Caki2 (cell line): ENCODE results near the gene ULK3. TPM values are rescaled to one million over a fixed set of nuclear protein-coding genes. Genes with fewer than 3 reads are reported as not detected.
A peak's percentile ranks its signal among the peaks of the same experiment; 100 is the strongest.

Source experiments
- DNase-seq: peaks from one replicate; pipeline ENCODE4 v3.0.0-alpha.2; 2015; ENCODE audit warnings: low read depth
- in situ Hi-C: cut with HindIII; loops from 2 replicates; pipeline ENCODE4 v1.10.0; 2016; ENCODE audit warnings: low sequenced_read_pairs, low pct_unique_long_range_greater_than_20kb, mixed read lengths
- total RNA-seq: library from RNA; depleted of rRNA; stranded (reverse); fragments of >200 nt; shearing (Covaris generic); gene quantifications from 2 replicates; pipeline ENCODE4 v1.2.3, GENCODE V29; 2014; ENCODE audit warnings: low replicate concordance

The ULK3 gene
- total RNA-seq, 1 experiment from 2014 or later: 30.4 TPM

GRCh38 chr15:74831813-74832495 lies 11.0 kb downstream of the ULK3 start:
- in situ Hi-C loops: no loop called here
- DNase-seq: no peak

DNA sequence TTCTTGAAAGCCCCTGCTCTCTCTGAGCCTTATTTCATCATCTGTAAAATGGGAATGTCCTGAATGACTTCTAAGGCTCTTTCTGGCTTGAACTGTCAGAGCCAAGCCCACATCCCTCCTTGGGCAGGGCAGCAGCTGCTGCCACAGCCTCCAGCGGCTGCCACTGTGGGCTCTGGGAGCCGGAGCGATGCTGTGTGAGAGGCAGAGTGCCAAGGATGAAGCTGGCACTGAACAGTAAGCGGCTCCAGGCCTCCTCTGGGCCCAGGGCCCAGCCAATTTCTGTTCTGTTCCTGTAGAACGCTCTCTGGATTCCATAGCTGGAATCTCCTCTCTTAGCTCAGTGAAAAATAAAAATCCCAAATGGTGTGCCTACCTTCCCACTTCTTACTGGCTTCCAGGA lies 12.1 kb downstream of the ULK3 start:
- DNase-seq: no peak
- in situ Hi-C loops: no loop called here

DNA sequence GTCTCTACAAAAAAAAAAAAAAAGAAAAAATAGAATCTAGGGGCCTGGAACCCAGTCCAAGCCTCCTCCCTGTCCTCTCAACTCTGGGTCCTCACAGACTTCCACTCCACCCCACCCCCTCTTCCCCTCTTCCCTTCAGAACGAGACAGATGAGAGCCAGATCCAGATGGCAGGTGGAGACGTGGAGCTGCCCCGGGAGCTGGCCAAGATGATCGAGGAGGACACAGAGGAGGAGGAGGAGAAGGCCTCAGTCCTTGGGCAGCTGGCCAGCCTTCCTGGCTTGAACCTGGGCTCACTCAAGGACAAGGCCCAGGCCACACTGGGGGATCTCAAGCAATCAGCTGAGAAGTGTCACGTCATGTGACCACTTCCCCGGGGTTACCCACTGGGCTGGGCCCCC lies 13.0 kb downstream of the ULK3 start:
- DNase-seq: no peak
- in situ Hi-C loops: no loop called here

DNA sequence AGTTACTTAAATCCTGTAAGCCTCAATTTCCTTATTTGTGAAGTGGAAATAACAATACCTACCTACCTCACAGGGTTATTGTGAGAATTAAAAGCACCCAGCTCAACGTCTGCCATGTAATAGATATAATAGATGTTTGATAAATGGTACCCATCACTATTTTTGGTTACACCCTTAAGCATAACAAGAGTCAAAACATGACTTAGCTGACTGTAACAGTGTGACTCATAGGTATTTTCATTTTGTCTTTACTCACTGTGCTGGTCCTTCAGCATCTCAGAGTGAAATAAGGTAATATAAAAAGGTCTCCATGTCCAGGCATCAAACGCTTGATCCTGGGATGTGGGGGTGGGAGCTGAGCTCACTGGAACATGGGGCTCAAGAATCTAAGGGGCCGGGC lies 13.5 kb downstream of the ULK3 start:
- no peak for DNase-seq
- in situ Hi-C loops: no loop called here

DNA sequence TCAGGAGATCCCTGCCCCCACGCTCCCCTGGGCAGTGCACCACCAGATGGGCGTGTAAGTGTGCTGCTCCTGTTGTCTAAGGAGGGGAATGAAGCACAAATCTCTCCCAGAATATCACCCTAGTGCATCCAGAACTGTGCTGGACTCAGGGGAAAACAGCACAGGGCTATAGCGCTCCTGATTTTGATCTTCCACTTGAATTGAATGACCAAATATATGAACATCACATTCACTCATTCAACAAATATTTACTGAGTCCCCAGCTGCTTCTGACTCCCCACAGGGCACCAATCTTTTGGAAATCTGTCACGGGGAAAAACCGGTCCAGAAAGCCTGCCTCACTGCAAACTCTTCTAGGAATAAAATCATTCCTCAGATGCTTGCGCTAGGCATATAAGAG lies 14.1 kb downstream of the ULK3 start:
- no peak for DNase-seq
- in situ Hi-C loops: no loop called here

DNA sequence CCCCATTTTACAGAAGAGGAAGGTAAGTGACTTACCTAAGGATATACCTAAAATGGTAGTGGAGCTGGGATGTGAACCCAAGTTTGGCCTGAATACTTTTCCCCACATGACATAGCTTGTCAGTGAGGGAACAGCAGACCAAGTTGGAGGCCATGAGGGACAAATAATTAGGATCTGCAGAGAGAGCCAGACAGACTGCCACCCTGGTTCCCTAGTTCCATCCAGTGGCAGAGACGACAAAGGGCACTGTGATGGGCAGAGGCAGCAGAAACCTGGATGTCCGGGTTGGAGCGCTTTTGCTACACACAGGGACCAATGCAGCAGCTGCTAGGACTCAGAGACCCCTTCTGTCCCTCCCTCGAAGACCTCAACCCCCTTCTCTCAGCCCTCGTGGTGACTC lies 15.3 kb downstream of the ULK3 start:
- no peak for DNase-seq
- in situ Hi-C loops: no loop called here

DNA sequence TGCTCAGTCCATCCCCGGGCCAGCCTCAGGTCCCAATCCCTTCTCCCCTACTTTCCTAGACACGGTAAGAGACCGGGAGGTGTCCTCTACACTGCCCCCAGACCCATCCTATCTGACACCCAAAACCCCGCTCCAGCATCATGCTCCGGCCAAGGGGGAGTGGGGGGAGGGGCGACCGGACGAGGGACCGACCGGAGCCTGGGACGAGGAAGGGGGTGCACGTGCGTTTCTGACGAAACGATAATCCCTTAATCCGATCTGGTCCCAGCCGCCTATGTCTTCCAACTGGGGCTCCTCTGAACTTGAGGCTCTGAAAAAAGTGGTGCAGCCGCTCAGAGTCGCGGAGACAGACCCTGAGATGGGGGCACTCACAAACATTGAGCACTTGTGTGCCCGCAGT lies 16.0 kb downstream of the ULK3 start:
- in situ Hi-C loops: no loop called here

DNA sequence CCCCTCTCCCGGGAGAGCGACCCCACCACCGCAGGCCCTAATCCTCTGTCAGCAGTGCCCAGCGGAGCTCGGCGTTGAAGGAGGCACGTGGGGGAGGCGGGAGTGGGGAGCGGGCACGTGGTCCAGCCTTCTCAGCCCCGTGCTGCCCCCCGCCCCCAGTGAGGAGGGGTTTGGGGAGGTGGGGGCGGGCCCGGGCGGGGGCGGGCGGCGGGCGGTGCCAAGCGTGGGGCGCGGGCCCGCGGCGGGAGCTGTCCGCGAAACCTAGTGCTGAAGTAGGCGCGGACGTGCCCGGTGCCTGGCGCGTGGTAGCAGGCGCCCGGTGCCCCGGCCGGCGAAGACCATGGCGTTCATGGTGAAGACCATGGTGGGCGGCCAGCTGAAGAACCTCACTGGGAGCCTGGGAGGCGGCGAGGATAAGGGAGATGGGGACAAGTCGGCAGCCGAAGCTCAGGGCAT lies 16.6 kb downstream of the ULK3 start, which contains the start of gene CPLX3:
CPLX3 (plus strand) TSS at position 264 of the 456 bp plus-strand sequence; CDS start at position 341, 77 bp downstream.
- DNase-seq: peak; percentile 25
- in situ Hi-C loops: no loop called here

More for the DNA sequence above, 16.0 kb downstream of the ULK3 start:
- no peak for DNase-seq

GRCh38 chr15:74825866-74826265 lies 17.1 kb downstream of the ULK3 start:
- in situ Hi-C loops: no loop called here
- DNase-seq: no peak

- DNase-seq: no peak
Observed at GRCh38 chr15:74824976-74825375, 18.0 kb downstream of the ULK3 start.

DNA sequence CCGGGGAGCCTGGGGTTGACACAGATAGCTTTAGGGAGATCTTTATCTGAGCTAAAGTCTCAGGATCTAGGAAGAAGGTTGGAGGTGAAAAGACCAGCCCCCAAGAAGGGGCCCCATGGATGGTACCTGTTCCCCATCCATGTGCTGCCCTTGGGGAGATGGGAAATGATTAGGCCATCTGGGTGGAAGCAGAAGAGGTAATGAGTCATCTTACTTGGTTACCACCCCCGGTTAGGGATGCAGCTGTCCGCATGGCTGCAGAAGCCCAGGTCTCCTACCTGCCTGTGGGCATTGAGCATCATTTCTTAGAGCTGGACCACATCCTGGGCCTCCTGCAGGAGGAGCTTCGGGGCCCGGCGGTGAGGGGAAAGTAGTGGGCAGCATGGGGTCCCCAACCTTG lies 19.6 kb downstream of the ULK3 start:
- in situ Hi-C loops: no loop called here

More at GRCh38 chr15:74824976-74825375, 18.0 kb downstream of the ULK3 start:
- in situ Hi-C loops: no loop called here

GRCh38 chr15:74822233-74822632 lies 20.7 kb downstream of the ULK3 start:
- in situ Hi-C loops: no loop called here
- no peak for DNase-seq

More for the DNA sequence above, 19.6 kb downstream of the ULK3 start:
- DNase-seq: no peak

DNA sequence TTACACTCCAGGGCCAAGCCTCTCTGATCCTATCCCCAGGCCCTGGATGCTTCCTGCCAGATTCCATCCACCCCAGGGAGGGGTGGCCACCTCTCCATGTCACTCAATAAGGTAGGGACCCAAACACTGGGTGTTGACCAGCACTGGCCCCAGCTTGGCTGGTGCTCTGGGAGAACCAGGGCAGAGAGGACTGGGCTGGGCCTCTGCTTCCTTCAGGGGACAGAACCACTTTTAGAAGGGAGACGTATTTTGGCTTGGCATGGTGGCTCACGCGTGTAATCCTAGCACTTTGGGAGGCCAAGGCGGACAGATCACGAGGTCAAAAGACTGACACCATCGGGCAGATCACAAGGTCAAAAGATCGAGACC lies 21.2 kb downstream of the ULK3 start:
- in situ Hi-C loops: no loop called here
- DNase-seq: no peak

DNA sequence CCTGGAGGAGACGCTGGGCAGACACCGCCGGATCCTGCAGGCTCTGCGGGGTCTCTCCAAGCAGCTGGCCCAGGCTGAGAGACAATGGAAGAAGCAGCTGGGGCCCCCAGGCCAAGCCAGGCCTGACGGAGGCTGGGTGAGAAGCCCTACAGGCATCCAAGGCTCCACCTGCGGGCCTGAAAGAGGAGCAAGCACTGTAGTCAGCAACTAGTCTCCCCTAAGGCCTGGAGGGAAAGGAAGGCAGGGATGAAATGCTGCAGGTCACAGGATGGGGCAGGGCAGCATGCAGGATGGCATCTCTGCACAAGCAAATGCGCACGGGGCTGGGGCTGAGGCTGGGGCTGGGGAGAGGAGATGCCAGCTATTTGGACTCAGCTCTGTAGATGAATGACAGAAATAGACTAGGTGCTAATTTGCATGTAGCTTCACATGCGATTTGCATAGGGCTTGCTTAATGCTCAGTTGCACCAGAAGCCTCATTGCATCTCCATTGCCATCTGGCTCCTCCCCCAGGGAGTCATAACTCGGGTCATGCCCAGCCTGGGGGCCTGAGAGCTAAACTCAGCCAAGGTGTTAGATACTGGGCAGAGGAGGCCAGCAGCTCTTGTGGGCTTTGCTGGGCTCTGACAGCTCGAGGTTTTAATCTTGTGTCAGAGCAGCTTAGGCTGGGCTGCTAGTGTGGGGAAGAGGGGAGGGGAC lies 21.7 kb downstream of the ULK3 start:
- in situ Hi-C loops: no loop called here
- DNase-seq: no peak

DNA sequence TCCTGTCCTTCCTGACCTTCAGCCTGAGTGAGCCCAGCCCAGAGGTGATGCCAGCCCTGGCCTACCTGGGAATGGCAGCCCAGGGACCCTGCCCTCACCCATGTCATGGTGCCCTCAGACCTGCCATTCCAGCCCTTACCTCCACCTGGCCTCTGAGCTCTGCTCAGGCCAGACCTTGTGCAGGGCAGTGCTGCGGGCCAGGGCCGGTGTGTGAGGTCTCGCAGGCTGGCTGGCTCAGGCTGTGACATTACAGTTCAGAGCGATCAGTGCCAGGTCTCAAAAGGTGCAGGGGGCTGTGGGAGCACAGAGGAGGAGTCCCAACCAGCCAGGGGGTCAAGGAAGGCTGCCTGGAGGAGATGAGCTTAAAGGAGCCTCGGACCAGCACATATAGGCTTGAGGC lies 22.9 kb downstream of the ULK3 start:
- in situ Hi-C loops: no loop called here
- no peak for DNase-seq

DNA sequence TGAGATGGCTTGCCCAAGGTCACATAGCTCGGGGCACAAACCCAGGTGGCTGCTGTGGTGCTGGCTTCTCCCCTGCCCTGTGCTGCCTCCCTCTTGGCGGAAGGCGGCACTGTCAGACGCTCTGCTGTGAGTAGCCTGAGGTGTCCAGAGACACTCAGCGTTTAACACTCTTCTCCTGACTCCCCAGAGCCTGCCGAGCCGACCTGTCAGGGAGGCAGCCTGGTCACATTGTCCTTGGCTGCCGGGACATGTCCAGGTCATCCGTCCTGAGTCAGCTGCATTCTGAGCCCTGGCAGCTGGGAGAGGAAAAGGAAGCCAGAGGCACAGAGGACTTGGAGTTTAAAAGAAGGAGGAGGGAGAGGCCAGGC lies 25.6 kb downstream of the ULK3 start:
- in situ Hi-C loops: no loop called here
- no peak for DNase-seq

DNA sequence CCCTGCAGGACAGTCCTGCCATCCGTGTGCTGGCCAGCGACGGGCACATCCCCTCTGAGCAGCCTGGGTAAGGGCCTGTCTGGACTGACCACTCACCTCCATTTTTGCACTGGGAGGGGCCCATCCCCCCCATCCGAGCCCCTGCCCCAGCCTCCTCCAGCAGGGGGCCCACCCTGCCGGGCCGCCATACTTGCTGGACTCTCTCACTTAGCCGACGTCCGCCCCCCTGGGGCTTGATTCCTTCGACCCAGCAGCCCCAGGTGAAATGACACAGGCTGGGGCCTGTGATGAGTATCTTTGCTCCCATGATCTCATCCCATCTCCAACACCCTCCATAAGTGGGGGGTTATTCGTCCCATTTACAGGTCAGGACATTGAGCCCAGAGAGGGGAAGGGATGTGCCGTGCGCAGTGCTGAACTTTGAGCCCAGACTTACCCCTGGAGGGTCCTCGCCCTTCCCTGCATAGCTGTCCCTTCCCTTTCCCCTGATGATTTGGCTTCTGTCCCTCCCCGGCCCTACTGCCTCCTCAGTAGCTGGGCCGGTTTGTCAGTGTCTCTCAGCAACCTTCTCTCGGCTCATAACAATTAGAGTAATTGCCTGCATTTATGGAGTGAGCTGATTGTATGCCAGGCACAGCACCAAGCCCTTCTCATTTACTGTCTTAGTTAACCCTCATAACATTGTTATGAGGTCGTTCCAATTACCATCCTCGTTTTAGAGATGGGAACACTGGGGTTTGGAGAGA lies 26.2 kb downstream of the ULK3 start:
- in situ Hi-C loops: no loop called here
- DNase-seq: no peak

GRCh38 chr15:74815961-74816360 lies 27.0 kb downstream of the ULK3 start:
- no peak for DNase-seq
- in situ Hi-C loops: no loop called here
